ENCODE data around the gene VAC14.

DNA sequence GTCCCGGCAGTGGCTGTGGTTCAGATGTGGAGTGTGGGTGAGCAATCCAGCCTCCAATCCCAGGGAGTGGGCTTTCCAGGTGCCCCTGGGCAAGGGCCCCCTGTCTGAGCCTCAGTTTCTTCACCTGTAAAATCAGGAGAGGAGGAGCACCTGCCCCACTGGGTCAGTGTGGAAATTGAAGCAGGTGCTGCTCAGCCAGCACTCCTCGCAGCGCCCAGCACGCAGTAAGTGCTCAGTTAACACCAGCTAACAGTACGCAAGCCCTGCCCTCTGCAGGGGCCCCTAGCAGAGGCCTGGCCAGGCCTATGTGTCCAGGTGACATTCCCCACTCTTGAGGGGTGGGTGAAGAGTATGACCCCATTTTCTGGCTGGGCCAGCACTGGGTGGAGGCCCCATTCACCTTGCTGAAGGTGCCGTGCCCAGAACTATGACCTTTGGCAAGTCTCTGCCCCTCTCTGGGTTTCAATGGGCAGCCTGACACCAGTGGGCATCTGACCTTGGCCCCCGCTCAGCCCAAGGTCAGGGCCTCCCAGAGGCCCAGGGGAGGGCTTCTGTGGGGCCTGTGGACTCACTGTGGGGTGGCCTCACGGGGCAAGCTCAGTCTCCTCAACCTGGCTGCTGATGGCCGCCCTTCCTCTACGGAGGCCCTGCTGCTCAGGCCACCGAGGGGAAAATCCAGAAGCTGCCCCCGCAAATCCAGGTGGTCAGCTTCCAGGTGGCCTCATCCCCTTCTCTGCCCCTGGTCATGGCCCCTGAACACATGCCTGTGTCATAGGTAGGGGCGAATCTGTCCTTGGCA, 117.6 kb downstream of the VAC14 start:
- TF ChIP-seq SRF (IDR thresholded peaks at IDR 0.05; ENCODE audit: low read depth, low read length) (no peak), EP300 (IDR thresholded peaks at IDR 0.05; ENCODE audit: borderline replicate concordance in 1 of 2, low read depth in 2 of 2, low read length in 2 of 2) (no peak), POLR2A (IDR thresholded peaks at IDR 0.05; ENCODE audit: control extremely low read depth in 1 of 2, low read depth in 2 of 2, low read length in 2 of 2) (no peak), CHD2 (IDR thresholded peaks at IDR 0.05; ENCODE audit: low read length) (no peak), TAF1 (IDR thresholded peaks at IDR 0.05; ENCODE audit: low read depth, low read length) (no peak), TAF7 (optimal IDR thresholded peaks at IDR 0.05; ENCODE audit: borderline replicate concordance, low read depth, low read length) (no peak), GABPA (IDR thresholded peaks at IDR 0.05; ENCODE audit: borderline replicate concordance, insufficient read depth, low read length) (no peak), ATF2 (IDR thresholded peaks at IDR 0.05; ENCODE audit: low read length) (no peak)
- TF ChIP-seq, protein P1, sequence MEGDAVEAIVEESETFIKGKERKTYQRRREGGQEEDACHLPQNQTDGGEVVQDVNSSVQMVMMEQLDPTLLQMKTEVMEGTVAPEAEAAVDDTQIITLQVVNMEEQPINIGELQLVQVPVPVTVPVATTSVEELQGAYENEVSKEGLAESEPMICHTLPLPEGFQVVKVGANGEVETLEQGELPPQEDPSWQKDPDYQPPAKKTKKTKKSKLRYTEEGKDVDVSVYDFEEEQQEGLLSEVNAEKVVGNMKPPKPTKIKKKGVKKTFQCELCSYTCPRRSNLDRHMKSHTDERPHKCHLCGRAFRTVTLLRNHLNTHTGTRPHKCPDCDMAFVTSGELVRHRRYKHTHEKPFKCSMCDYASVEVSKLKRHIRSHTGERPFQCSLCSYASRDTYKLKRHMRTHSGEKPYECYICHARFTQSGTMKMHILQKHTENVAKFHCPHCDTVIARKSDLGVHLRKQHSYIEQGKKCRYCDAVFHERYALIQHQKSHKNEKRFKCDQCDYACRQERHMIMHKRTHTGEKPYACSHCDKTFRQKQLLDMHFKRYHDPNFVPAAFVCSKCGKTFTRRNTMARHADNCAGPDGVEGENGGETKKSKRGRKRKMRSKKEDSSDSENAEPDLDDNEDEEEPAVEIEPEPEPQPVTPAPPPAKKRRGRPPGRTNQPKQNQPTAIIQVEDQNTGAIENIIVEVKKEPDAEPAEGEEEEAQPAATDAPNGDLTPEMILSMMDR (IDR thresholded peaks at IDR 0.05; ENCODE audit: control extremely low read depth in 1 of 3, insufficient read depth in 1 of 3, low read depth in 1 of 3, low read length in 3 of 3) = no peak
- TF ChIP-seq, protein P2, sequence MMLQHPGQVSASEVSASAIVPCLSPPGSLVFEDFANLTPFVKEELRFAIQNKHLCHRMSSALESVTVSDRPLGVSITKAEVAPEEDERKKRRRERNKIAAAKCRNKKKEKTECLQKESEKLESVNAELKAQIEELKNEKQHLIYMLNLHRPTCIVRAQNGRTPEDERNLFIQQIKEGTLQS (IDR thresholded peaks at IDR 0.05; ENCODE audit: insufficient read depth, low read depth, low read length) = no peak
